ENCODE data around the gene GPR3. TPM values are rescaled to one million over a fixed set of nuclear protein-coding genes. Genes with fewer than 3 reads are reported as not detected.

The GPR3 gene
- total RNA-seq, 1 experiment from 2014 or later, result 0.95 TPM

- TF ChIP-seq, protein P1, sequence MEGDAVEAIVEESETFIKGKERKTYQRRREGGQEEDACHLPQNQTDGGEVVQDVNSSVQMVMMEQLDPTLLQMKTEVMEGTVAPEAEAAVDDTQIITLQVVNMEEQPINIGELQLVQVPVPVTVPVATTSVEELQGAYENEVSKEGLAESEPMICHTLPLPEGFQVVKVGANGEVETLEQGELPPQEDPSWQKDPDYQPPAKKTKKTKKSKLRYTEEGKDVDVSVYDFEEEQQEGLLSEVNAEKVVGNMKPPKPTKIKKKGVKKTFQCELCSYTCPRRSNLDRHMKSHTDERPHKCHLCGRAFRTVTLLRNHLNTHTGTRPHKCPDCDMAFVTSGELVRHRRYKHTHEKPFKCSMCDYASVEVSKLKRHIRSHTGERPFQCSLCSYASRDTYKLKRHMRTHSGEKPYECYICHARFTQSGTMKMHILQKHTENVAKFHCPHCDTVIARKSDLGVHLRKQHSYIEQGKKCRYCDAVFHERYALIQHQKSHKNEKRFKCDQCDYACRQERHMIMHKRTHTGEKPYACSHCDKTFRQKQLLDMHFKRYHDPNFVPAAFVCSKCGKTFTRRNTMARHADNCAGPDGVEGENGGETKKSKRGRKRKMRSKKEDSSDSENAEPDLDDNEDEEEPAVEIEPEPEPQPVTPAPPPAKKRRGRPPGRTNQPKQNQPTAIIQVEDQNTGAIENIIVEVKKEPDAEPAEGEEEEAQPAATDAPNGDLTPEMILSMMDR (IDR thresholded peaks at IDR 0.05), result no peak
- TF ChIP-seq SIN3A (IDR thresholded peaks at IDR 0.05; ENCODE audit: borderline replicate concordance, insufficient read depth, low read depth, low read length) (no peak), POLR2AphosphoS5 (IDR thresholded peaks at IDR 0.05; ENCODE audit: low read depth, low read length) (no peak), TCF7L2 (IDR thresholded peaks at IDR 0.05; ENCODE audit: low read depth, low read length) (no peak)
- TF ChIP-seq, protein P2, sequence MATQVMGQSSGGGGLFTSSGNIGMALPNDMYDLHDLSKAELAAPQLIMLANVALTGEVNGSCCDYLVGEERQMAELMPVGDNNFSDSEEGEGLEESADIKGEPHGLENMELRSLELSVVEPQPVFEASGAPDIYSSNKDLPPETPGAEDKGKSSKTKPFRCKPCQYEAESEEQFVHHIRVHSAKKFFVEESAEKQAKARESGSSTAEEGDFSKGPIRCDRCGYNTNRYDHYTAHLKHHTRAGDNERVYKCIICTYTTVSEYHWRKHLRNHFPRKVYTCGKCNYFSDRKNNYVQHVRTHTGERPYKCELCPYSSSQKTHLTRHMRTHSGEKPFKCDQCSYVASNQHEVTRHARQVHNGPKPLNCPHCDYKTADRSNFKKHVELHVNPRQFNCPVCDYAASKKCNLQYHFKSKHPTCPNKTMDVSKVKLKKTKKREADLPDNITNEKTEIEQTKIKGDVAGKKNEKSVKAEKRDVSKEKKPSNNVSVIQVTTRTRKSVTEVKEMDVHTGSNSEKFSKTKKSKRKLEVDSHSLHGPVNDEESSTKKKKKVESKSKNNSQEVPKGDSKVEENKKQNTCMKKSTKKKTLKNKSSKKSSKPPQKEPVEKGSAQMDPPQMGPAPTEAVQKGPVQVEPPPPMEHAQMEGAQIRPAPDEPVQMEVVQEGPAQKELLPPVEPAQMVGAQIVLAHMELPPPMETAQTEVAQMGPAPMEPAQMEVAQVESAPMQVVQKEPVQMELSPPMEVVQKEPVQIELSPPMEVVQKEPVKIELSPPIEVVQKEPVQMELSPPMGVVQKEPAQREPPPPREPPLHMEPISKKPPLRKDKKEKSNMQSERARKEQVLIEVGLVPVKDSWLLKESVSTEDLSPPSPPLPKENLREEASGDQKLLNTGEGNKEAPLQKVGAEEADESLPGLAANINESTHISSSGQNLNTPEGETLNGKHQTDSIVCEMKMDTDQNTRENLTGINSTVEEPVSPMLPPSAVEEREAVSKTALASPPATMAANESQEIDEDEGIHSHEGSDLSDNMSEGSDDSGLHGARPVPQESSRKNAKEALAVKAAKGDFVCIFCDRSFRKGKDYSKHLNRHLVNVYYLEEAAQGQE (IDR thresholded peaks at IDR 0.05; ENCODE audit: insufficient read depth in 1 of 2, low read depth in 2 of 2, low read length in 1 of 2), result no peak
- no TSS peak for BruUV-seq (replicated peaks)
- Histone ChIP-seq H3K4me1 (ENCODE audit: control insufficient read depth, insufficient read depth, low read length) (peaks cover 2% of the 10 kb centered on the region; the same call in 1 of the 2 replicates), H3K4me3 (ENCODE audit: low read depth in 2 of 2, low read length in 2 of 2) (no peak overlapping the region), H3K27ac (ENCODE audit: low read length) (no peak overlapping the region), H3K27me3 (ENCODE audit: control insufficient read depth, insufficient read depth, low read length) (no peaks in the 10 kb centered on the region), H3K36me3 (ENCODE audit: control insufficient read depth, insufficient read depth, low read length) (no peaks in the 10 kb centered on the region), H3K9me3 (ENCODE audit: control insufficient read depth, insufficient read depth, low read depth, low read length) (no peaks in the 10 kb centered on the region)
- intact Hi-C loops (cut with micrococcal nuclease; ENCODE audit: unreplicated experiment), result no loop called here
- DNase-seq (ENCODE audit: low read depth, low spot score) (no peak), ATAC-seq (no peak)
- in situ Hi-C loops (cut with HindIII; ENCODE audit: low pct_unique_long_range_greater_than_20kb, low sequenced_read_pairs), result no loop called here
- ChIA-PET POLR2A (interaction anchor here (0.6 kb wide), 1 partner anchor 60 kb away, joined by 3 read pairs; no protein-coding TSS in a partner anchor), CTCF (no interaction called here)
These were observed 35.4 kb downstream of the GPR3 start for GRCh38 chr1:27427816-27428315.

- BruUV-seq (replicated peaks), result no TSS peak
- no peaks in the 10 kb centered on the region for H3K27me3 ChIP-seq (ENCODE audit: control insufficient read depth, insufficient read depth, low read length)
- ATAC-seq (no peak), DNase-seq (ENCODE audit: low read depth, low spot score) (no peak)
- no peak overlapping the region for H3K27ac ChIP-seq (ENCODE audit: low read length)
- CTCF ChIA-PET, result interaction anchor here (1.5 kb wide), 1 partner anchor 12 kb away, joined by 6 read pairs; no protein-coding TSS in a partner anchor
- peaks cover 2% of the 10 kb centered on the region; the same call in 1 of the 2 replicates for H3K4me1 ChIP-seq (ENCODE audit: control insufficient read depth, insufficient read depth, low read length)
- H3K9me3 ChIP-seq (ENCODE audit: control insufficient read depth, insufficient read depth, low read depth, low read length), result no peaks in the 10 kb centered on the region
- in situ Hi-C loops (cut with HindIII; ENCODE audit: low pct_unique_long_range_greater_than_20kb, low sequenced_read_pairs) (no loop called here), intact Hi-C loops (cut with micrococcal nuclease; ENCODE audit: unreplicated experiment) (no loop called here)
- H3K36me3 ChIP-seq (ENCODE audit: control insufficient read depth, insufficient read depth, low read length), result no peaks in the 10 kb centered on the region
- POLR2A ChIA-PET, result no interaction called here
- TF ChIP-seq, protein P2 (IDR thresholded peaks at IDR 0.05; ENCODE audit: insufficient read depth in 1 of 2, low read depth in 2 of 2, low read length in 1 of 2), result no peak
- no peak for TF ChIP-seq SIN3A (IDR thresholded peaks at IDR 0.05; ENCODE audit: borderline replicate concordance, insufficient read depth, low read depth, low read length)
- TF ChIP-seq, protein P1 (IDR thresholded peaks at IDR 0.05), result no peak
- no peak for TF ChIP-seq TCF7L2 (IDR thresholded peaks at IDR 0.05; ENCODE audit: low read depth, low read length)
- TF ChIP-seq POLR2AphosphoS5 (IDR thresholded peaks at IDR 0.05; ENCODE audit: low read depth, low read length), result no peak
- no peak overlapping the region for H3K4me3 ChIP-seq (ENCODE audit: low read depth in 2 of 2, low read length in 2 of 2)
These were observed 36.0 kb downstream of the GPR3 start for GRCh38 chr1:27428316-27429028.

Data from Panc1 (cell line).